SK-N-SH (cell line): ENCODE measurements around the gene TNFRSF1A. TPM values are rescaled to one million over a fixed set of nuclear protein-coding genes. Genes with fewer than 3 reads are reported as not detected.

Experiments
- CTCF ChIA-PET: fragments of 300-600, 350-600 bp; formaldehyde crosslinking; extraction: SDS; loops from one replicate; lab custom pipeline; 2021; lab: Yijun Ruan, JAX
- POLR2A ChIA-PET: fragments of 350-600 bp; sonication (Branson Sonifier 250); formaldehyde crosslinking; extraction: SDS; loops from one replicate; lab custom pipeline; 2020; ENCODE audit warnings: antibody characterized with exemption, inconsistent platforms; lab: Yijun Ruan, JAX
- DNase-seq: peaks from one replicate; pipeline ENCODE4 v3.0.0; 2012
- H2AFZ ChIP-seq: fragments of 200-600 bp; sonication (generic); 2 replicates; pipeline ENCODE4 v1.8.1; 2016; ENCODE audit warnings: antibody characterized with exemption, mild to moderate bottlenecking, low read depth
- H3F3A ChIP-seq: fragments of 200-600 bp; sonication (generic); replicated peaks from 2 replicates; pipeline ENCODE3; 2016; ENCODE audit warnings: antibody characterized with exemption, mild to moderate bottlenecking; ENCODE audit not compliant: insufficient read depth
- H3K27ac ChIP-seq, 2 experiments: fragments of 200-500 bp in 1 of 2; fragments of 200-600 bp in 1 of 2; sonication (Bioruptor generic) in 1 of 2; sonication (generic), shearing (Covaris generic) in 1 of 2; 2 replicates each; pipeline versions ENCODE4 v1.5.1 to v1.6.1; 2014 to 2016; ENCODE audit warnings: low read depth in 2 of 2, inconsistent platforms in 1 of 2, low read length in 1 of 2, mild to moderate bottlenecking in 1 of 2, mixed read lengths in 1 of 2
- H3K27me3 ChIP-seq: fragments of 200-600 bp; sonication (generic), shearing (Covaris generic); 2 replicates; pipeline ENCODE4 v1.6.1; 2016; ENCODE audit warnings: mixed run types; ENCODE audit not compliant: insufficient read depth
- H3K36me3 ChIP-seq, 2 experiments: fragments of 200-500 bp in 1 of 2; fragments of 200-600 bp in 1 of 2; sonication (Bioruptor generic) in 1 of 2; sonication (generic) in 1 of 2; replicated peaks in 1 of 2; 2 replicates each; pipeline versions ENCODE3 to v1.5.1; 2014 to 2016; ENCODE audit warnings: low read length in 1 of 2, mild to moderate bottlenecking in 1 of 2; ENCODE audit not compliant: insufficient read depth in 2 of 2, control insufficient read depth in 1 of 2
- H3K4me1 ChIP-seq, 2 experiments: fragments of 200-500 bp in 1 of 2; fragments of 200-600 bp in 1 of 2; sonication (Bioruptor generic) in 1 of 2; sonication (generic), shearing (Covaris generic) in 1 of 2; 2 replicates each; pipeline versions ENCODE4 v1.5.1 to v1.6.1; 2014 to 2016; ENCODE audit warnings: low read depth in 1 of 2, low read length in 1 of 2, mixed run types in 1 of 2; ENCODE audit not compliant: insufficient read depth in 2 of 2, control insufficient read depth in 1 of 2
- H3K4me2 ChIP-seq: fragments of 200-600 bp; sonication (generic), shearing (Covaris generic); 2 replicates; pipeline ENCODE4 v1.6.1; 2017; ENCODE audit warnings: mixed run types
- H3K4me3 ChIP-seq, 2 experiments: fragments of 200-500 bp in 1 of 2; fragments of 200-600 bp in 1 of 2; sonication (Bioruptor generic) in 1 of 2; sonication (generic), shearing (Covaris generic) in 1 of 2; 2 replicates each; pipeline versions ENCODE4 v1.5.1 to v1.8.1; 2014 to 2016; ENCODE audit warnings: low read depth in 2 of 2, inconsistent platforms in 1 of 2, low read length in 1 of 2, mild to moderate bottlenecking in 1 of 2, mixed read lengths in 1 of 2, moderate library complexity in 1 of 2
- H3K79me2 ChIP-seq: fragments of 200-600 bp; sonication (generic); 2 replicates; pipeline ENCODE4 v1.8.1; 2017; ENCODE audit warnings: mild to moderate bottlenecking; ENCODE audit not compliant: insufficient read depth
- H3K9ac ChIP-seq: fragments of 200-600 bp; sonication (generic); 2 replicates; pipeline ENCODE4 v1.6.1; 2017; ENCODE audit warnings: mixed run types
- H3K9me2 ChIP-seq: fragments of 200-600 bp; sonication (generic); 2 replicates; pipeline ENCODE4 v1.6.1; 2017; ENCODE audit warnings: mixed run types
- H3K9me3 ChIP-seq: fragments of 200-600 bp; sonication (generic); 2 replicates; pipeline ENCODE4 v1.6.1; 2017; ENCODE audit warnings: mixed run types, mild to moderate bottlenecking, moderate library complexity
- H4K20me1 ChIP-seq: fragments of 200-600 bp; sonication (generic); 2 replicates; pipeline ENCODE4 v1.6.1; 2017; ENCODE audit warnings: mild to moderate bottlenecking, mixed run types; ENCODE audit not compliant: insufficient read depth
- CTCF ChIP-seq: fragments of 200-600 bp; sonication (generic); IDR thresholded peaks from 2 replicates; pipeline ENCODE4 v1.6.1; 2017; ENCODE audit warnings: antibody characterized with exemption, mild to moderate bottlenecking, moderate library complexity
- EP300 ChIP-seq, 2 experiments: IDR thresholded peaks; 2 replicates each; pipeline versions ENCODE4 v1.4.0 to v1.6.1; 2012; ENCODE audit warnings: borderline replicate concordance in 1 of 2, low read depth in 1 of 2, low read length in 1 of 2
- EZH2phosphoT487 ChIP-seq: fragments of 200-600 bp; sonication (generic); IDR thresholded peaks from 2 replicates; pipeline ENCODE4 v1.6.1; 2017; ENCODE audit warnings: low read depth, mixed run types, mild to moderate bottlenecking, antibody characterized with exemption, moderate library complexity, borderline replicate concordance
- FOXJ3 ChIP-seq: sonication (generic); formaldehyde crosslinking; IDR thresholded peaks from 2 replicates; pipeline ENCODE4 v1.5.1; 2020; ENCODE audit warnings: mild to moderate bottlenecking, missing genetic modification reagents
- FOXM1 ChIP-seq: IDR thresholded peaks from 2 replicates; pipeline ENCODE4 v1.4.0; 2012; ENCODE audit warnings: low read depth, mild to moderate bottlenecking
- MXI1 ChIP-seq: IDR thresholded peaks from 2 replicates; pipeline ENCODE4 v1.6.1; 2012; ENCODE audit warnings: mild to moderate bottlenecking, low read depth, low read length, improper control_type of control experiment
- RFX5 ChIP-seq: IDR thresholded peaks from 2 replicates; pipeline ENCODE4 v1.6.1; 2012; ENCODE audit warnings: mild to moderate bottlenecking, improper control_type of control experiment, low read length
- RXRA ChIP-seq: IDR thresholded peaks from 2 replicates; pipeline ENCODE4 v1.4.0; 2012; ENCODE audit warnings: low read depth, mild to moderate bottlenecking, borderline replicate concordance
- SIN3A ChIP-seq: IDR thresholded peaks from 2 replicates; pipeline ENCODE4 v1.6.1; 2012; ENCODE audit warnings: low read depth, mild to moderate bottlenecking, low read length, moderate library complexity, borderline replicate concordance
- TAF1 ChIP-seq: IDR thresholded peaks from 2 replicates; pipeline ENCODE4 v1.6.1; 2012; ENCODE audit warnings: low read depth, mild to moderate bottlenecking, low read length, moderate library complexity, borderline replicate concordance
- TCF12 ChIP-seq: IDR thresholded peaks from 2 replicates; pipeline ENCODE4 v1.4.0; 2012
- TEAD4 ChIP-seq: IDR thresholded peaks from 2 replicates; pipeline ENCODE4 v1.4.0; 2012; ENCODE audit warnings: mild to moderate bottlenecking, borderline replicate concordance; ENCODE audit not compliant: insufficient read depth
- USF2 ChIP-seq: fragments of 150-350 bp; IDR thresholded peaks from 2 replicates; pipeline ENCODE4 v1.6.1; 2017; ENCODE audit warnings: antibody characterized with exemption, low read length, low read depth, borderline replicate concordance
- YY1 ChIP-seq: IDR thresholded peaks from 2 replicates; pipeline ENCODE4 v1.4.0; 2012; ENCODE audit warnings: low read depth, mild to moderate bottlenecking
- WGBS: methylation state at CpG from one replicate; pipeline ENCODE4 v1.1.6; 2017; ENCODE audit warnings: low lambda C conversion rate; 5-methylcytosine and 5-hydroxymethylcytosine counted together
- polyA plus RNA-seq, 3 experiments: library from polyadenylated mRNA; depleted of rRNA; stranded (reverse); fragments of >200 nt; gene quantifications; 2 replicates each; pipeline ENCODE4 v1.2.3, GENCODE V29; 2012
- TF ChIP-seq, protein P1 (sequence below): IDR thresholded peaks from 2 replicates; pipeline ENCODE4 v1.4.0; 2012; ENCODE audit warnings: low read depth, borderline replicate concordance
- TF ChIP-seq, protein P2 (sequence below): IDR thresholded peaks from 2 replicates; pipeline ENCODE4 v1.6.1; 2012; ENCODE audit warnings: mild to moderate bottlenecking, low read depth, low read length, moderate library complexity

The TNFRSF1A gene
- polyA plus RNA-seq, 1 of the 3 experiments (the other 2 are of a cell fraction), result 92.9 TPM

DNA sequence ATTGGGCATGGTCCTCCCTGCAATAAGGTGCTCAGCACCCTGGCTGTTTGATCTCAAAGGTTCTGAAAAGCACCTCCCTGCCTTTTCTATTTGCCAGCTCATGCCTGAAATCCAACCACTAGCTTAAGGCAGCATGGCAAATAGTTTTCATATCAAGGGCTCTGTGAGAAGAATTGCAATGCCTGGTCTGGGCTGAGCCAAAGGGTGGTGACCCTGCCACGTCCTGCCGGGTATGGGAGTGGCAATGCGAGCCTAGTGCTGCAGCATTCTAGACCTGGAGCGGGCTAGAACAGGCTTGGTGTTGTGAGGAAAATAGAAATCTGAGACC, 35.8 kb upstream of the TNFRSF1A start:
- Histone ChIP-seq H3F3A (no peaks in the 10 kb centered on the region), H3K9ac (no peak overlapping the region), H3K9me3 (no peaks in the 10 kb centered on the region), H3K4me2 (no peak overlapping the region), H3K4me3 (no peak overlapping the region), H3K36me3 (no peaks in the 10 kb centered on the region), H4K20me1 (no peaks in the 10 kb centered on the region), H3K4me1 (peaks cover 12% of the 10 kb centered on the region in 2 experiments; a peak in 3 of 4 replicates), H3K27ac (no peak overlapping the region), H3K27me3 (no peaks in the 10 kb centered on the region), H3K9me2 (no peaks in the 10 kb centered on the region), H2AFZ (no peak overlapping the region), H3K79me2 (no peaks in the 10 kb centered on the region)
- no peak for DNase-seq
- ChIA-PET CTCF (no interaction called here), POLR2A (no interaction called here)
- TF ChIP-seq EP300 (IDR thresholded peaks at IDR 0.05; ENCODE audit: borderline replicate concordance in 1 of 2, low read depth in 1 of 2, low read length in 1 of 2), result no peak
- no peak for TF ChIP-seq USF2
- TF ChIP-seq, protein P1, sequence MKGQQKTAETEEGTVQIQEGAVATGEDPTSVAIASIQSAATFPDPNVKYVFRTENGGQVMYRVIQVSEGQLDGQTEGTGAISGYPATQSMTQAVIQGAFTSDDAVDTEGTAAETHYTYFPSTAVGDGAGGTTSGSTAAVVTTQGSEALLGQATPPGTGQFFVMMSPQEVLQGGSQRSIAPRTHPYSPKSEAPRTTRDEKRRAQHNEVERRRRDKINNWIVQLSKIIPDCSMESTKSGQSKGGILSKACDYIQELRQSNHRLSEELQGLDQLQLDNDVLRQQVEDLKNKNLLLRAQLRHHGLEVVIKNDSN, result no peak
- TF ChIP-seq EZH2phosphoT487, result no peak
- no peak for TF ChIP-seq MXI1
- no peak for TF ChIP-seq SIN3A
- TF ChIP-seq RXRA, result no peak
- no peak for TF ChIP-seq RFX5
- TF ChIP-seq FOXJ3 (CRISPR knock-in tag), result no peak
- TF ChIP-seq TEAD4, result no peak
- TF ChIP-seq TCF12, result no peak
- no peak for TF ChIP-seq TAF1
- 92% methylated on average over 4 of the region's 4 CpGs for WGBS

GRCh38 chr12:6376870-6377666, 35.2 kb upstream of the TNFRSF1A start:
- Histone ChIP-seq H3K4me3 (no peak overlapping the region), H3K36me3 (no peaks in the 10 kb centered on the region), H3K9ac (no peak overlapping the region), H3K9me3 (no peaks in the 10 kb centered on the region), H3K9me2 (no peaks in the 10 kb centered on the region), H2AFZ (peak overlapping the region; percentile 58), H3K27me3 (no peaks in the 10 kb centered on the region), H3K4me1 (peaks cover 12 to 18% of the 10 kb centered on the region in 2 experiments; a peak in 3 of 4 replicates), H3F3A (peaks cover 5% of the 10 kb centered on the region), H3K79me2 (no peaks in the 10 kb centered on the region), H3K27ac (no peak overlapping the region), H3K4me2 (no peak overlapping the region), H4K20me1 (no peaks in the 10 kb centered on the region)
- TF ChIP-seq, protein P1, result no peak
- TF ChIP-seq YY1 (no peak), SIN3A (no peak), FOXJ3 (CRISPR knock-in tag) (no peak), CTCF (no peak), RXRA (no peak), FOXM1 (no peak)
- TF ChIP-seq, protein P2, sequence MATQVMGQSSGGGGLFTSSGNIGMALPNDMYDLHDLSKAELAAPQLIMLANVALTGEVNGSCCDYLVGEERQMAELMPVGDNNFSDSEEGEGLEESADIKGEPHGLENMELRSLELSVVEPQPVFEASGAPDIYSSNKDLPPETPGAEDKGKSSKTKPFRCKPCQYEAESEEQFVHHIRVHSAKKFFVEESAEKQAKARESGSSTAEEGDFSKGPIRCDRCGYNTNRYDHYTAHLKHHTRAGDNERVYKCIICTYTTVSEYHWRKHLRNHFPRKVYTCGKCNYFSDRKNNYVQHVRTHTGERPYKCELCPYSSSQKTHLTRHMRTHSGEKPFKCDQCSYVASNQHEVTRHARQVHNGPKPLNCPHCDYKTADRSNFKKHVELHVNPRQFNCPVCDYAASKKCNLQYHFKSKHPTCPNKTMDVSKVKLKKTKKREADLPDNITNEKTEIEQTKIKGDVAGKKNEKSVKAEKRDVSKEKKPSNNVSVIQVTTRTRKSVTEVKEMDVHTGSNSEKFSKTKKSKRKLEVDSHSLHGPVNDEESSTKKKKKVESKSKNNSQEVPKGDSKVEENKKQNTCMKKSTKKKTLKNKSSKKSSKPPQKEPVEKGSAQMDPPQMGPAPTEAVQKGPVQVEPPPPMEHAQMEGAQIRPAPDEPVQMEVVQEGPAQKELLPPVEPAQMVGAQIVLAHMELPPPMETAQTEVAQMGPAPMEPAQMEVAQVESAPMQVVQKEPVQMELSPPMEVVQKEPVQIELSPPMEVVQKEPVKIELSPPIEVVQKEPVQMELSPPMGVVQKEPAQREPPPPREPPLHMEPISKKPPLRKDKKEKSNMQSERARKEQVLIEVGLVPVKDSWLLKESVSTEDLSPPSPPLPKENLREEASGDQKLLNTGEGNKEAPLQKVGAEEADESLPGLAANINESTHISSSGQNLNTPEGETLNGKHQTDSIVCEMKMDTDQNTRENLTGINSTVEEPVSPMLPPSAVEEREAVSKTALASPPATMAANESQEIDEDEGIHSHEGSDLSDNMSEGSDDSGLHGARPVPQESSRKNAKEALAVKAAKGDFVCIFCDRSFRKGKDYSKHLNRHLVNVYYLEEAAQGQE, result no peak
- POLR2A ChIA-PET, result no interaction called here
- DNase-seq, result no peak
- WGBS, result 89% methylated on average over 9 of the region's 10 CpGs
- CTCF ChIA-PET, result no interaction called here
